Esophagus muscularis mucosa (tissue), 4 donors: Measurements from ENCODE around the gene ZC2HC1B.

Source experiments
- EP300 ChIP-seq: sonication (generic); formaldehyde crosslinking; IDR thresholded peaks from one replicate; pipeline ENCODE4 v1.6.1; 2017; ENCODE audit warnings: antibody characterized with exemption
- POLR2A ChIP-seq: fragments of 450-650 bp; IDR thresholded peaks from one replicate; pipeline ENCODE4 v1.6.1; 2017; ENCODE audit warnings: antibody characterized with exemption, moderate library complexity, mild to moderate bottlenecking, low read depth
- POLR2AphosphoS5 ChIP-seq, 2 donors: sonication (generic); formaldehyde crosslinking; IDR thresholded peaks; one replicate each; pipeline ENCODE4 v1.6.1; 2017; ENCODE audit warnings: antibody characterized with exemption in 2 of 2
- TF ChIP-seq, protein P1 (sequence below), 3 experiments: fragments of 200-600 bp in 2 of 3; fragments of 450-650 bp in 1 of 3; sonication (generic) in 2 of 3; IDR thresholded peaks; one replicate each; pipeline ENCODE4 v1.5.1; 2017 to 2019; ENCODE audit warnings: antibody characterized with exemption in 3 of 3, mild to moderate bottlenecking in 2 of 3, moderate library complexity in 1 of 3

DNA sequence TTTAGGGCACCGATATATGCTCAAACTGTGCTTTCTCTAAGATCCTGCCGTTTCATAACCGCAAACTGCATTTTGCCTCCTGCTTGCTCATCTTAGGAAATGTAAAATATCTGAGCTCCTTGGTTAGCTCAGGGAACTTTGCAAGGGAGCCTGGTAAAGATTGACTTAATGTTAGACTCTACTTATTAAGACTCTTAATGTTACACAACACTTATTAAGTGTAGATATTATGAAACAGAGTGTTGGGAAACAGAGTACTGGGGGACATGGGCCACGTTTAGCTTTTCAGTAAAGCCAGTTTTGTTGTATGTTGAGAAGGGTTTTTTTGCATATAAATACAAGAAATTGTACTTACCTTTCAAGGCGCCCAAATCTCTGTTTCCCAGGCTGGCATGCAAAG is 19.2 kb upstream of the ZC2HC1B start:
- TF ChIP-seq, protein P1, sequence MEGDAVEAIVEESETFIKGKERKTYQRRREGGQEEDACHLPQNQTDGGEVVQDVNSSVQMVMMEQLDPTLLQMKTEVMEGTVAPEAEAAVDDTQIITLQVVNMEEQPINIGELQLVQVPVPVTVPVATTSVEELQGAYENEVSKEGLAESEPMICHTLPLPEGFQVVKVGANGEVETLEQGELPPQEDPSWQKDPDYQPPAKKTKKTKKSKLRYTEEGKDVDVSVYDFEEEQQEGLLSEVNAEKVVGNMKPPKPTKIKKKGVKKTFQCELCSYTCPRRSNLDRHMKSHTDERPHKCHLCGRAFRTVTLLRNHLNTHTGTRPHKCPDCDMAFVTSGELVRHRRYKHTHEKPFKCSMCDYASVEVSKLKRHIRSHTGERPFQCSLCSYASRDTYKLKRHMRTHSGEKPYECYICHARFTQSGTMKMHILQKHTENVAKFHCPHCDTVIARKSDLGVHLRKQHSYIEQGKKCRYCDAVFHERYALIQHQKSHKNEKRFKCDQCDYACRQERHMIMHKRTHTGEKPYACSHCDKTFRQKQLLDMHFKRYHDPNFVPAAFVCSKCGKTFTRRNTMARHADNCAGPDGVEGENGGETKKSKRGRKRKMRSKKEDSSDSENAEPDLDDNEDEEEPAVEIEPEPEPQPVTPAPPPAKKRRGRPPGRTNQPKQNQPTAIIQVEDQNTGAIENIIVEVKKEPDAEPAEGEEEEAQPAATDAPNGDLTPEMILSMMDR (IDR thresholded peaks at IDR 0.05): no peak
- no peak for TF ChIP-seq POLR2A
- no peak for TF ChIP-seq EP300
- no peak for TF ChIP-seq POLR2AphosphoS5 (IDR thresholded peaks at IDR 0.05)
